ENCODE results near the gene FOXL2.

FOXL2 gene

DNA sequence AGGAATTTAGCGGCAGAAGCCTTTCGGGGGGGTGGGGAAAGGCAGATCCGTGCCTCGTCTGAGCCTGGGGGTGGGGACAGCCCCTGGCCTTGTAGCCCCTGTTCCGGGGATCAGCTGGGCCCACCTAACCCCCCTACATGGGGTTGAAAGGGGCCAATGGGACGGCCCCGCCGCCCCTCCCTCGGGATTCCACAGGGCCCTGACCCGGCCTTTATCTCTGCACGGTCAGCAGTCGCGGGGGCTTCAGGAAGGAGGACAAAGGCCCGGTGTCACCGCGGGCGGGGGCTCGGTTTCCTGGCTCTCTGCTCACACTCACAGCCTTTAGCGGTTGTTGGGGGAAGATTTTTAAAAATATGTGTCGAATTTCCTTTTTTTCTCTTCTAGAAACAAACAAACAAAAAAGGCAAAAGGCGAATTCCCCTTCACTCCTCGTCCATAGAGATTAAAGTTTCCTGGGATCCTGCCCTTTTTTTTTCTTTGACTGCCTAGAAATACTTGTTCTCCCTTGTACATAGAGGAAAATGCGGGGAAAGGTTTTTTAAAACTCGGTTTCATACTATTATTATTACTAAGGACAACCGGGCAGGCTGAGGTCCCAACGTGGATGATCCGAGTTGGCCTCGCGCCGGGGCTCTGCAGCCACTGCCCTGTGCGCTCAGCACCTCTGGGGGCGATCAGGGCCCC is 7.9 kb downstream of the FOXL2 start:
- Histone ChIP-seq H3K9me3 (ENCODE audit: control insufficient read depth, low read length) (no peaks in the 10 kb centered on the region), H3K27me3 (ENCODE audit: control insufficient read depth, insufficient read depth, low read length, poor library complexity, severe bottlenecking) (peaks cover 100% of the 10 kb centered on the region), H3K4me1 (ENCODE audit: control insufficient read depth, insufficient read depth, low read length) (peaks cover 25% of the 10 kb centered on the region), H3K4me3 (ENCODE audit: insufficient read depth, low read depth, low read length) (peak overlapping the region; percentile 19), H3K27ac (ENCODE audit: insufficient read depth, low read depth, low read length, poor library complexity, severe bottlenecking) (no peak overlapping the region), H3K36me3 (ENCODE audit: control insufficient read depth, insufficient read depth, low read length) (no peaks in the 10 kb centered on the region)
- WGBS, 2 experiments: 2 to 3% methylated on average over 26 to 32 of the region's 32 CpGs

DNA sequence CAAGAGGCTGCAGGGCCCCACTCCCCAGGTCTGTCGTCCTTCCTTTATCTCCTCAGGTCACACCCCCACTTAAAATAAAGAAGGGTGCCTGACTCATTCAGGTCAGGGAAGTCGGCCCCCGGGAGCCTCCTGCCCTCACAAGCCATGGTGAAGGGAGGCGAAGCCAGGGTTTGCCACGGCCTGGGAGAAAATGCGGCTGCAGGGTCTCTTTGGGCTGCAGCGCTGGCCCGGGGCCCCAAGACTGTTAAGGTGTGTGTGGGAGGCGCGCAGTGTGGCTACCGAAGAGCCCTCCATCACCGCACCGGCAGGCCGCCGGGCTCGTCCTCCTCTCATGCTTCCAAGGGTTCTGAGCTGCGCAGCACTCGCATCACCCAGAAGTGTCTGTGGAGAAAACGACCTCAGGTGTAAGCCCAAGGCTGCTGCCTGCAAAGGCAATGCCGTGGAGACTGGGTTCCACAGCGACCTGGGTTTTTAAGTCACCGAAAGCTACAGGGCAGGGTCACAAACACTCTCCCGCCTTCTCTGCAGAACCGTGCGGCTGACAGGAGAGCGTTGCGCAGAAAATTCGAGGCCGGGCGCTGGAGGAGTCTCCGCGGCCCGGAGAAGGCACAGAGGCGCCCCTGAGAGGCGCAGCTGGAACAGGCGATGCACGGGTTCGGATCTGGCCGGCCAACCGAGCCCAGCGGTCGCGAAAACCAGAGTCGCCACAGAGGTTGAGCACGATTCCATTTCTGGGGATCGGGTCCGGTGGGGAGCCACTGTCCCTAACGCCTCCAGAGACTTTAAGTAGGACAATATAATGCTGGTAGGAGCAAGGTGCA is 8.7 kb downstream of the FOXL2 start:
- Histone ChIP-seq H3K36me3 (ENCODE audit: control insufficient read depth, insufficient read depth, low read length) (no peaks in the 10 kb centered on the region), H3K4me1 (ENCODE audit: control insufficient read depth, insufficient read depth, low read length) (peaks cover 19% of the 10 kb centered on the region), H3K9me3 (ENCODE audit: control insufficient read depth, low read length) (no peaks in the 10 kb centered on the region), H3K4me3 (ENCODE audit: insufficient read depth, low read depth, low read length) (peak overlapping the region; percentile 4), H3K27me3 (ENCODE audit: control insufficient read depth, insufficient read depth, low read length, poor library complexity, severe bottlenecking) (peaks cover 100% of the 10 kb centered on the region), H3K27ac (ENCODE audit: insufficient read depth, low read depth, low read length, poor library complexity, severe bottlenecking) (no peak overlapping the region)
- WGBS, 2 experiments: 2% methylated on average over 48 of the region's 48 CpGs

DNA sequence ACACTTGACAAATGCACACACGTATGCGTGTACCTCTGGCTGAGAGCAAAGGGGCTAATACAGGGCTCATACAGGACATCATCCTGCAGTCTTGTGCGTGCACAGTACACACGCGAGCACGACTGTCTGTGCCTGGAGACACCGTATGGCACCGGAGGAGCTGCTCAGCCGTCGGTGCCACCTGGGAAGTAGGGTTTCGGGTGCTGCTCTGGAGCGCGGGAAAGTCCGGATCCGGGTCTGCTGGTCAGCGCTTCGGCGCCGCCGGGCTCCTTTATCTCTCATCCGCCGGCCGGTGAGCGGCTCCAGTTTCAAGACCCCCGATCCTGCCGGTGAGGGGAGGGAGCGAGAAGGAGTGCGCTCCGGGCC is 9.3 kb downstream of the FOXL2 start:
- WGBS, 2 experiments: 2% methylated on average over 29 of the region's 29 CpGs
- no peaks in the 10 kb centered on the region for H3K36me3 ChIP-seq (ENCODE audit: control insufficient read depth, insufficient read depth, low read length)

DNA sequence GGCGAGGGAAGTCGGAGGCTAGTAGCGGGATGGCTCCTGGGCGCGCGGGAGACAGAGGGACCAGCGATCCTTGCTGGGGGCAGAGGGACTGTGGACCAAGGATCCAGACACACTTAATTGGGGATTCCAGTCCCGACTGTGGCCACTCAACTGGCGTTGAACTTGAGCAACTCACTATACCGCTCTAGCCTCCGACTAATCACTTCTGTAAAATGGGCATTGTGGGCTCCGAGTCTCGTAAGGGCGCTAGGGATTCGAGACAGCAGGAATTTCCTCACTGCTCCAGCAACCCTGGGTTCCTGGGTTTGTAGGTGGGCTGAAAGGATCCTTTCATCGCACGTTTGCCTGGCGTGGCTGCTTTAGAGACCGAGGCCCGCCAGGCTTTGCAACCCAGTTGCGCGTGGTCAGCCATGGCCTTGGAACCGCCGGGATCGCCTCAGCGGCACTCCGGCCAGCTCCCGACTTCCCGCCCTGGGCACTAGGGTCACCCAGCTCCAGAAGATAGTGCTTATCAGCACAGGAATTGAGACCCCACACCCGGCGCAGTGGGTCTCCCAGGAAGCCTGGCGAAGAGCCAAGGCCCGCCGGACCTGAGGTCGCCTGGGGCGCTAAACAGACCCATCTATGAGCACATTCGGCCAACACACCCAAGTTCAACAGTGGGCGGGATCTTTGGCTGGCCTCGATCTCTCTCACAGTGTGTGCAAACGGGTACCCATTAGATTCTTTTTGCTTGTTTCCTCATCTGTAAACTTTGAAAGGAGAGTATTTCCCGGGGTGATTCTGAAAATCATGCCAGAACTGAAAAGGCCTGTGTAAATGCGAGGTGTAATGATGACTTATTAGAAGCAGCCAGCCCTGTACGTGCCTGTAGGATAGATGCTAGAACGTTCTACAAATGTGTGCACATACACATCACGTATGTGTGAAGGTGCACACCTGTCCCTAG is 9.9 kb downstream of the FOXL2 start:
- WGBS, 2 experiments: 5 to 7% methylated on average over 45 of the region's 45 CpGs
- H3K9me3 ChIP-seq (ENCODE audit: control insufficient read depth, low read length): no peaks in the 10 kb centered on the region
- H3K27me3 ChIP-seq (ENCODE audit: control insufficient read depth, insufficient read depth, low read length, poor library complexity, severe bottlenecking): peaks cover 90% of the 10 kb centered on the region
- no peak overlapping the region for H3K4me3 ChIP-seq (ENCODE audit: insufficient read depth, low read depth, low read length)
- no peak overlapping the region for H3K27ac ChIP-seq (ENCODE audit: insufficient read depth, low read depth, low read length, poor library complexity, severe bottlenecking)
- peaks cover 19% of the 10 kb centered on the region for H3K4me1 ChIP-seq (ENCODE audit: control insufficient read depth, insufficient read depth, low read length)
- H3K36me3 ChIP-seq (ENCODE audit: control insufficient read depth, insufficient read depth, low read length): no peaks in the 10 kb centered on the region

More for the DNA sequence above, 9.3 kb downstream of the FOXL2 start:
- Histone ChIP-seq H3K27ac (ENCODE audit: insufficient read depth, low read depth, low read length, poor library complexity, severe bottlenecking) (no peak overlapping the region), H3K9me3 (ENCODE audit: control insufficient read depth, low read length) (no peaks in the 10 kb centered on the region), H3K4me1 (ENCODE audit: control insufficient read depth, insufficient read depth, low read length) (peaks cover 19% of the 10 kb centered on the region), H3K27me3 (ENCODE audit: control insufficient read depth, insufficient read depth, low read length, poor library complexity, severe bottlenecking) (peaks cover 96% of the 10 kb centered on the region), H3K4me3 (ENCODE audit: insufficient read depth, low read depth, low read length) (no peak overlapping the region)

DNA sequence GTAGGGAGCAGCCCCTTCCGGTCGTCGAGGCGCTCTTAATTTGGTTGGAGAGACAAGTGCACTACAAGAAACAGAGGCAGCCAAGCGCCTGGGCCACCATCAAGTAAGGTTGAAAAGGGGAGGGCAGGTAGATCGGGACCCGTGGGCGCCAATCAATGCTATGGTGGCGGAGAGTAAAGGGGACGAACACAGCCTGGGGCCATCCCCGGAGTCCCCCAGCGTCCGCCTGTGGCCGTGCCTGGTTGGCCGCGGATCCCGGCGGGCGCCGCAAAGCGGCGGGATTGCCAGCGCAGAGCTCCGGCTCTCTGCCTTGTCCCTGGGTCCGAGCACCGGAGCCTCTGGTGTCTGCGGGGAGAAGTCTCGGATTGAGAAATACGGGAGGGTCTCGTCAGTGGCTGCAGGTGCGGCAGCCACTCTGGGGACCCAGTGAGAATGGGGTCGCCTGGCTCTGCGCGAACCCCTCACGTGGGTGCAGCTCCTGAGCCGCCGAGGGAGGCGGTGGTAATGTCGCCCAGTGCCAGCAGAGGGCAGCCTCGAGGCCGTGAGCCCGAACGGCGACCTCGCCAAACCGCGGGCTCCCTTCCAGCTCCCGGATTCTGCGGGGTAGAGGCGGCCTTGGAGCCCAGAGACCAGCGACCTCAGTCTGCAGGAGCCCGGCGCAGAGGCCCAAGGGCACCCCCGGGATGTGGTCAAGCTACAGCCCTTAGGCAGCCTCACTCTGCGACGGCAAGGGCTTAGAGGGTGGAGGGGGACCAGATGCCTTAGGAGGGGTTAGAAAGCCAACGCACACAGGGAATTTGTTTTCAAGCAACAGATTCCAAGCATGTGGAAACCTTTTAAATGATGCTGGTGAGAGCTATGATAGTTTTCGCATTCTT is 10.8 kb downstream of the FOXL2 start:
- H3K27me3 ChIP-seq (ENCODE audit: control insufficient read depth, insufficient read depth, low read length, poor library complexity, severe bottlenecking): peaks cover 81% of the 10 kb centered on the region
- WGBS, 2 experiments: 1% methylated on average over 58 of the region's 58 CpGs

DNA sequence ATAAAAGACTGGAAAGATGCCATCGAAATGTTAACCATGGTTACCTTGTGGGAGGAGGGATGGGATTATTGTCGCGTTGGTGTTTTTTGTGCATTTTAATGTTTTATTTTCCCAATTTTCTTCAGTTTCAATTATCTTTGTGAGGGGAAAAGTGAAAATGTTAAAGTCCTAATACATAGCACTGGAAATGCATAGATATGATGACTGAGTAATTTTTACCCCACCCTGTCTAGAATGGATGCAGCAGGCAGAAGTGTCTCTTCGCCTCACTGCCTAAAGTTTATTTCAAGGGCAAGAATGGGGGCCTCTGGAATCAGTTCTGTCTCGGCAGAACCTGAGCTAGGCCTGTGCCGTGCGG is 11.5 kb downstream of the FOXL2 start:
- 48 to 49% methylated on average over 7 of the region's 7 CpGs for WGBS, 2 experiments
- H3K27me3 ChIP-seq (ENCODE audit: control insufficient read depth, insufficient read depth, low read length, poor library complexity, severe bottlenecking): peaks cover 75% of the 10 kb centered on the region
- H3K4me1 ChIP-seq (ENCODE audit: control insufficient read depth, insufficient read depth, low read length): peaks cover 19% of the 10 kb centered on the region
- peak overlapping the region; percentile 44 for H3K4me3 ChIP-seq (ENCODE audit: insufficient read depth, low read depth, low read length)
- H3K36me3 ChIP-seq (ENCODE audit: control insufficient read depth, insufficient read depth, low read length): no peaks in the 10 kb centered on the region
- H3K27ac ChIP-seq (ENCODE audit: insufficient read depth, low read depth, low read length, poor library complexity, severe bottlenecking): no peak overlapping the region
- no peaks in the 10 kb centered on the region for H3K9me3 ChIP-seq (ENCODE audit: control insufficient read depth, low read length)

More for the DNA sequence above, 10.8 kb downstream of the FOXL2 start:
- H3K4me1 ChIP-seq (ENCODE audit: control insufficient read depth, insufficient read depth, low read length): peaks cover 19% of the 10 kb centered on the region
- no peaks in the 10 kb centered on the region for H3K9me3 ChIP-seq (ENCODE audit: control insufficient read depth, low read length)
- no peaks in the 10 kb centered on the region for H3K36me3 ChIP-seq (ENCODE audit: control insufficient read depth, insufficient read depth, low read length)
- no peak overlapping the region for H3K27ac ChIP-seq (ENCODE audit: insufficient read depth, low read depth, low read length, poor library complexity, severe bottlenecking)
- H3K4me3 ChIP-seq (ENCODE audit: insufficient read depth, low read depth, low read length): peak overlapping the region; percentile 44

DNA sequence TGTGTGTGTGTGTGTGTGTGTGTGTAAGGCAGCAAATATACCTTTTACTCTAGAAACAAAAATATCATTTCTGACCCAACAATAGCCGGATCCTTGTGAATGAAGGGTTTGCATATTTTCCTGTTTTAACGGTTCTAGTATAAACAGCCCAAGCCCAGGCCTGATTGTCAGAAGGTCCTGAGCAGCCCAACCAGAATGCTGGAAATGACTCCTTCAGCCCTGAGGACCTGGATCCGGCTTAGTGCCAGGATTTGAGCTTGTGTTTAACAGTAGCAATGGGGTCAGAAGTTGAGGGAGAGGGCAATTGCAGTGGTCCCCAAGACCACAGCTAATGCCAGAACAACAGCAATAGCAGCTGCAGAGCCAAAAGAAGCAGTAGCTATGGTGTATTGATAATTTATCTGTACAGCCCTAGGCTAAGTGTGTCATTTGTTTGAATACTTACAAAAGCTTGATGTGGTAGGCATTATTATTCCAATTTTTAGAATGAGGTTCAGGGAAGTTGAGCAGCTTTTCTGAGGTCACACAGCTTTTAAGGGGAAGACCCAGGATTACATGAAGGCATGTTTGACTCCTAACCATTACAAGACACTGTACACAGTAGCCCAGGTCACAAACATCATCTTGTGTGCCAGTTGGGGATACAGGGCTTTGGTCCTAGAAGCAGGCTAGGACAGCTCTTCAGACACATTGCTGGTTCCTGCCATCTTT is 12.8 kb downstream of the FOXL2 start:
- Histone ChIP-seq H3K36me3 (ENCODE audit: control insufficient read depth, insufficient read depth, low read length) (no peaks in the 10 kb centered on the region), H3K27ac (ENCODE audit: insufficient read depth, low read depth, low read length, poor library complexity, severe bottlenecking) (no peak overlapping the region), H3K9me3 (ENCODE audit: control insufficient read depth, low read length) (no peaks in the 10 kb centered on the region), H3K4me1 (ENCODE audit: control insufficient read depth, insufficient read depth, low read length) (peaks cover 8% of the 10 kb centered on the region), H3K4me3 (ENCODE audit: insufficient read depth, low read depth, low read length) (no peak overlapping the region), H3K27me3 (ENCODE audit: control insufficient read depth, insufficient read depth, low read length, poor library complexity, severe bottlenecking) (peaks cover 61% of the 10 kb centered on the region)
- WGBS, 2 experiments: 87 to 91% methylated on average over 3 of the region's 3 CpGs

DNA sequence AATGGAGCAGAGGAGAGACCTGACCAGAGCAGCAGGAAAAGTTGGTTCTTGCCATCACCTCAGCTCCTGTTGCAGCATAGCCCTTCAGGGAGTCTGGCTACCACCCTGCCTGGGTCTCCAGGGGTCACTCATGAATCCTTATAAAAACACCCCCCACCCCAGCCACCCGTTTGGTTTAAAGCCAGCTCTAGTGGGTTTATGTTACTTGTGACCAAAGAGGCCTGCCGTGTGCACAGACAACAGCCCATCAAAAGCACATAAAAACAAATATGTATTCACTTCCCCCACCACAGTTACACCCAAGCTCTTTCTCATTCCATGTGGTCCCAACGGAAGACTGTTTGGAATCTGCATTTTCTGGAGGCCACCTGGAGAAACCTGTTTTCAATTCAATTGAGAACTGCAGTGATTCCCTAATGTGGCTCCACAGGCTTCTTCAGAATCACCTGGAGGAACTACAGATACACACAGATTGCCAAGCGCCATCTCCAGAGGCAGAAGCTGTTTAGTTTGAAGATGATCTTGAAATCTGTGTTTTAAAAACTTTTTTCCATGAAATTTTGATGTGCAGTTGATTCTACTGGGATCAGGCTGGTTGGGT is 13.8 kb downstream of the FOXL2 start:
- WGBS, 2 experiments: 60 to 66% methylated on average over 4 of the region's 4 CpGs
- Histone ChIP-seq H3K36me3 (ENCODE audit: control insufficient read depth, insufficient read depth, low read length) (no peaks in the 10 kb centered on the region), H3K4me1 (ENCODE audit: control insufficient read depth, insufficient read depth, low read length) (no peaks in the 10 kb centered on the region), H3K27me3 (ENCODE audit: control insufficient read depth, insufficient read depth, low read length, poor library complexity, severe bottlenecking) (peaks cover 51% of the 10 kb centered on the region), H3K27ac (ENCODE audit: insufficient read depth, low read depth, low read length, poor library complexity, severe bottlenecking) (no peak overlapping the region), H3K4me3 (ENCODE audit: insufficient read depth, low read depth, low read length) (no peak overlapping the region), H3K9me3 (ENCODE audit: control insufficient read depth, low read length) (no peaks in the 10 kb centered on the region)
